GM19397 (cell line): ENCODE measurements around the gene ABCA7.
A peak's percentile ranks its signal among the peaks of the same experiment; 100 is the strongest.

ENCODE experiments used
- ATAC-seq: cut with Tn5 transposase; IDR thresholded peaks from one replicate; pipeline ENCODE4 v1.9.1; 2021; ENCODE audit warnings: mild to moderate bottlenecking, moderate library complexity; ENCODE audit not compliant: unreplicated experiment

ABCA7 gene

DNA sequence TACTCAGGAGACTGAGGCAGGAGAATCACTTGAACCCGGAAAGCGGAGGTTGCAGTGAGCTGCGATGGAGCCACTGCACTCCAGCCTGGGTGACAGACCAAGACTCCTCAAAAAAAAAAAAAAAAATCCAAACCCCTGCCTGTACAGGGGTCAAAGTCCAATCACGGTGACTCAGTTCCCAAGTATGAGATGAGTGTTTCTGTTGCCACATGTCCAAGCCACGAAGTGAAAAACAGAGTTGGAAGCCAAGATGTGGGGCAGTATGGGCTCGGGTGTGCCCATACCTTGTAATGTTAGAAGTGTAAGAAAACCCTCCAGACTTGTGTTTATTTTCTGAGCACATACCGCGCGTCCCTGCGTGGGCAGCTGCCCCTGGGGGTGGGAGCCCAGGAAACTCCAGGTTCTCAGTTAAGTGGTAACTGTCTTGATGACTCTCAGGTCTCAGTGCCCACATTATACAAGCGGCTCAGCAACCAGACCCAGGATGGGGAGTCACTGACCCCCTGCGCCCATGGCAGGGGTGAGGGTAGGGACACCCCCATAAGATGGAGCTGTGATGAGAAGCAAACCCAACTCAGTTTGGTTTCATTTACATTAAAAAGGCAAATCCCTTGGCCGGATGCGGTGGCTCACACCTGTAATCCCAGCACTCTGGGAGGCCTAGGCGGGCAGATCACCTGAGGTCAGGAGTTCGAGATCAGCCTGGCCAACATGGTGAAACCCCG lies 62.7 kb downstream of the ABCA7 start:
- ATAC-seq, result no peak

DNA sequence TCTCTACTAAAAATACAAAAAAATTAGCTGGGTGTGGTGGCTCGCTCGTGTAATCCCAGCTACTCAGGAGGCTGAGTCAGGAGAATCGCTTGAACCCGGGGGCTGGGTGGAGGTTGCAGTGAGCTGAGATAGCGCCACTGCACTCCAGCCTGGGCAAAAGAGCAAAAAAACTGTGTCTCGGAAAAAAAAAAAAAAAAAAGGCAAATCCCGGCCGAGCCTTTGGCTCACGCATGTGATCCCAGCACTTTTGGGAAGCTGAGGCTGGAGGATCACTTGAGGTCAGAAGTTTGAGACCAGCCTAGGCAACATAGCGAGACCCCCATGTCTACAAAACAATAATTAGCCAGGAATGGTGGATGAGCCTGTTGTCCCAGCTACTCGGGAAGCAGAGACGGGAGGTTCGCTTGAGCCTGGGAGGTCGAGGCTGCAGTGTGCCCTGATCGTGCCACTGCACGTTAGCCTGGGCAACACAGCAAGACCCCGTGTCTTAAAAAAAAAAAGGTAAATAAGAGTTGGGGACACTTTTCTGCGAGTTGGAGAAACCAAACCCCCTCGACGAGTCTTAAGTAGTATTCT lies 63.3 kb downstream of the ABCA7 start:
- ATAC-seq, result no peak

DNA sequence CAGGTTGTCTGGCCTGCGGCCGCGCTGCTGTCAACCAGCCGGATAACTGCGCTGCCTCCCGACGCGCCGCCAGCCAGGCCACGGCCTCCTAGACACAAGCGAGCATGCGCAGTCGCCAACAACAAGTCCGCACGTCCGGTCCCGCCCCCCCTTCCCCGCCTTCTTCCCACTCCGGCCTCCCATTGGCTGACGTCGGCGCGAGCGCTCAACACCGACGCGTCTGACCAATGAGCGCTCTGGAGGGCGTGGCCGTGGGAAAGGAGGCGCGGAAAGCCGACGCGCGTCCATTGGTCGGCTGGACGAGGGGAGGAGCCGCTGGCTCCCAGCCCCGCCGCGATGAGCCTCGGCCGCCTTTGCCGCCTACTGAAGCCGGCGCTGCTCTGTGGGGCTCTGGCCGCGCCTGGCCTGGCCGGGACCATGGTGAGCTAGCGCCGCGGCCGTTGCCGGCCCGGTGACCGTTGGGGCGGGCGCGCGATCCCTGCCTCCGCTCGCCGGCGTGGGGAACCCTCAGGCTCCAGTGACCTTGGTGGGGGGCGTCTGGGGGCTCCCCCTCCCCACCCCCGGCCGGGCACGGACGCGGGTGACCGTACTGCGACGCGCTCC lies 63.9 kb downstream of the ABCA7 start, which contains the start of gene GPX4:
Gene GPX4 (plus strand): TSS at position 287 of the 603 bp plus-strand sequence. CDS start 50 bp downstream, at position 337.
- peak; percentile 68 for ATAC-seq

DNA sequence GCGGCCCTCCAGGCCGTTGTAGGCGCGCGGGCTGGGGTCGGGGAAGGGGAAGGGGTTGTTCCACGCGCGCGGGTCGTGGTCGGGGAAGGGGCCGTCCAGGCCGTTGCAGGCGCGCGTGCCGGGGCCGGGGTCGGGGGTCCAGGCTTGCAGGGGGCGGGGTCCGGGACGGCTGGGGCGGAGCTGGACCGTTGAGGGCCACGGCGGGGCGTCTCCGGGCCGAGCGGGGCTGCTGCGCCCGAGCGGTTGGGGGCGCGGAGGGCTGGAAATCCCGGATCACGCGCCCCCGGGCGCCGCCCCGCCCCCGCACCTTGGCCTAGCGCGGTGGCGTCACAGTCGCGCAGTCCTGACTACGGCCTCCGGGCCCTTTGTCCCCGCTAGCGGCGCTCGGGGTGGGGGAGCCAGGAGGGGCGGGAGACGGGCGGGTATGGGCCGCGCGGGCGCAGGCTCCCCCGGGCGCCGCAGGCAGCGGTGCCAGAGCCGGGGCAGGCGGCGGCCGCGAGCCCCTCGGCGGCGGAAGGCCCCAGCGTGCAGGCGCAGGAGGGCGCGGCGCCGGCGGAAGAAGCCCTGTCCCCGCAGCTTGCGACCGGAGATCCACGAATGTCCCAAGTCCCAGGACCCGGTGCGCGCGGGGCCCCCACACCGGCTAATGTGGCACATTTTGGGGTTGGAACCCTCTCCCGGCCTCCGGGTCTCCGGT lies 64.6 kb downstream of the ABCA7 start:
- peak; percentile 41 for ATAC-seq

DNA sequence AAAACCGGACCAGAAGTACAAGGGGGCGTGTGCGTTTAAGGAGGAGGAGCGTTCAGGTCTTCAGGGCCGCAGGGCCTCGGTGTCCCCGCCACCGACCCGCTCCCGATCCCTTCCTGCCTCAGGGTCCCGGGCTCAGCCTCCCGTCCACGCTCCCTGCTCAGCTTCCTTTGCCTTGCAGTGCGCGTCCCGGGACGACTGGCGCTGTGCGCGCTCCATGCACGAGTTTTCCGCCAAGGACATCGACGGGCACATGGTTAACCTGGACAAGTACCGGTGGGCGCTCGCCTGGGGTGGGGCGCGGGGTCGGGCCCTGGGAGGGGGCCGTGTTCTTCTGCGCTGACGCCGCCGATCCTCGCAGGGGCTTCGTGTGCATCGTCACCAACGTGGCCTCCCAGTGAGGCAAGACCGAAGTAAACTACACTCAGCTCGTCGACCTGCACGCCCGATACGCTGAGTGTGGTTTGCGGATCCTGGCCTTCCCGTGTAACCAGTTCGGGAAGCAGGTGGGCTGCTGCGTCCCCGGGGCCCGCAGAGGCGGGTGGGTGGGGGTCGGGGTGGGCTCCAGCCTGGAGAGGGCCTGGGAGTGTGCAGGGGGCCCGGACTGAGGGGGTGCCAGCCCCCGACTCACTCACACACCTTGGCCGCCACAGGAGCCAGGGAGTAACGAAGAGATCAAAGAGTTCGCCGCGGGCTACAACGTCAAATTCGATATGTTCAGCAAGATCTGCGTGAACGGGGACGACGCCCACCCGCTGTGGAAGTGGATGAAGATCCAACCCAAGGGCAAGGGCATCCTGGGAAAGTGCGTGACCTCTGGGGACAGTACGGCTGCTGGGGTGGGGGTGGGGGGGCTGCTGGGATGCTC lies 65.3 kb downstream of the ABCA7 start:
- no peak for ATAC-seq

DNA sequence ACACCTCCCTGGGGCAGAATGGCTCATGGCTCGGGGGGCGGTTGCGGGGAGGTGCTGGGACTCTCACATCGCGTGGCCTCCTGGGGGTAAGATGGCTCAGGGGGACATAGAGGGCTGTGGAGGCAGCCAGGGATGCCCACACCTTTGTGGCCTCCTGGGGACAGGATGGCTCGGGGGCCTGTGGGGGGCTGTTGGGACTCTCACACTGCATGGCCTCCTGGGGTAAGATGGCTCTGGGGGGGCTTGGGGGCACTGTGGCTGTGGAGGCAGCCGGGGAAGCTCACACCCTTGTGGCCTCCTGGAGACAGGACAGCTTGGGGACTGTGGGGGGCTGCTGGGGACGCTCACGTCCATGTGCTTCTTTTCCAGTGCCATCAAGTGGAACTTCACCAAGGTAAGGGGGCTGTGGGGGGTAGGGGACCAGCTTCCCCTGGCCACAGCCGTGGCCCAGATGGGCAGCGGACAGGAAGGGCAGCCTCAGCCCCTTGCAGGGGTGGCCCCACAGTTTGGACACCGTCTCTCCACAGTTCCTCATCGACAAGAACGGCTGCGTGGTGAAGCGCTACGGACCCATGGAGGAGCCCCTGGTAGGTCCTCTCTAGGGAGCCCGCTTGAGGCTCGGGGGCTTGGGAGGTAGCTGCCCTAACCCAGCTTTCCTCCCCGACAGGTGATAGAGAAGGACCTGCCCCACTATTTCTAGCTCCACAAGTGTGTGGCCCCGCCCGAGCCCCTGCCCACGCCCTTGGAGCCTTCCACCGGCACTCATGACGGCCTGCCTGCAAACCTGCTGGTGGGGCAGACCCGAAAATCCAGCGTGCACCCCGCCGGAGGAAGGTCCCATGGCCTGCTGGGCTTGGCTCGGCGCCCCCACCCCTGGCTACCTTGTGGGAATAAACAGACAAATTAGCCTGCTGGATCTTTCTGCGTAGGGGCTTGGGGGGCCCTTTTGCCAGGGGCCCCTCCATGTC lies 66.2 kb downstream of the ABCA7 start:
- no peak for ATAC-seq

DNA sequence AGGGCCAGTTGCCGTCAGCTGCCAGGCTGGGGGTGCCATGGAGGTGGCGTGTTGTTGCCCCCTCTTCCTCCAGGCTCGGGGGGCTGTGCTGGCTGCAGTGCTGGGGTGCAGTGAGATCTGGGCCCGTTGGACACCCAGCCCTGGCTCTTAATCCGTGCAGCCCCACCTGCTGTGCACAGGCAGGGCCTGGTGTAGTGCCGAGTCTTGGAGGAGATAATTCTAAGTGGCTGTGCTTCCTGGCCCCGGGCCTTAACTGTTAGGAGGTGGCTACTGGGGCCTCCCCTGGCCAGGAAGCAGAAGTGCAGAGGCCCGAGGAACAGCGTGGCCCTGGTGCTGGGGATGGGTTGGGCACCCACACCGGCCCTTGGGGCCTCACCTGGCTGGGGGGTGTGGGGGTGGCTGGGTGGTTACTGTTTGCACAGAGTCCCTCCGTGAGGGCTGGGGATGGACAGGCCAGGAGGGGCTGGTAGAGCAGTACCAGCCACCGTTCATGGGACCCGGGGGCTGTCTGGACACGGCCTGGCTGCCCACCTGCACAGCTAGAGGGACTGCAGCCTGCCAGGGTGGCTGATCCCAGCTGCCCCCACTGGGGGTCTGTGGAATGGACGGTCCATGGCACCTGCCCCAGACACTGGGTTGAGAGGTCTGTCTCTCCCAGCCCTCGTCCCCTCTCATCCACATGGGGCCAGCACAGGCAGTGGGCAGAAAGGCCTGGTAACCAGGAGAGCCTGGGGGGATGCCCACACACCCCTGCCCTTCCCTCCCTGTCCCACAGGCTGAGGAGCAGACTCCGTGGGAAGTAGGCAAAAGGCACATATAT lies 67.1 kb downstream of the ABCA7 start:
- no peak for ATAC-seq

DNA sequence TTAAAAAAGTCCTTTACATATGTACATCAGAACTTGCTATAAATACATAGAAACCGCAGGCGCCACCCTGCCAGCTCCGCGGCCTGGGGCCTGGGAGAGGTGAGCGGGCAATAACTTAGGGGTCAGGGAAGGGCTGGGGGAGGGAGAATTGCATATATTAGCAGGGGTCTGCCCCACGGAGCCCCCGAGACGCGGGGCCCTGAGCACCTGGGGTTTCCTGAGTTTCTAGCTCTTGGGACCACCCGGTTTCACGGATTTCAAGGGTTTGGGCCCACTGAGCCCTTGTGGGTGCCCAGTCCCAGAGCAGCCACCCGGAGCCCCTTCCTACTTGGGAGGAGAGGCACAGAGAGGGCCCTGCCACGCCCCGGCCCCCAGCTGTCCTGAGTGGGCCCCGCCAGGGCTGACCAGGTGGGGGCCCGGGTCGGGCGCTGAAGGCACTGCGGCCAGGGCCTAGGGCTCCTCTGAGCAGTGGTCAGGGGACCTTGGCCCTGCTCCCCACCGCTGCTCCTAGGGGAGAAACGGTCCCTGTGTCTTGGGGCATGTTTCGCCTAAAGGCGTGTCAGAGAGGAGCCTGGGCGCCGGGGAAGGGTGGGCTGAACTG lies 67.9 kb downstream of the ABCA7 start:
- ATAC-seq, result no peak

DNA sequence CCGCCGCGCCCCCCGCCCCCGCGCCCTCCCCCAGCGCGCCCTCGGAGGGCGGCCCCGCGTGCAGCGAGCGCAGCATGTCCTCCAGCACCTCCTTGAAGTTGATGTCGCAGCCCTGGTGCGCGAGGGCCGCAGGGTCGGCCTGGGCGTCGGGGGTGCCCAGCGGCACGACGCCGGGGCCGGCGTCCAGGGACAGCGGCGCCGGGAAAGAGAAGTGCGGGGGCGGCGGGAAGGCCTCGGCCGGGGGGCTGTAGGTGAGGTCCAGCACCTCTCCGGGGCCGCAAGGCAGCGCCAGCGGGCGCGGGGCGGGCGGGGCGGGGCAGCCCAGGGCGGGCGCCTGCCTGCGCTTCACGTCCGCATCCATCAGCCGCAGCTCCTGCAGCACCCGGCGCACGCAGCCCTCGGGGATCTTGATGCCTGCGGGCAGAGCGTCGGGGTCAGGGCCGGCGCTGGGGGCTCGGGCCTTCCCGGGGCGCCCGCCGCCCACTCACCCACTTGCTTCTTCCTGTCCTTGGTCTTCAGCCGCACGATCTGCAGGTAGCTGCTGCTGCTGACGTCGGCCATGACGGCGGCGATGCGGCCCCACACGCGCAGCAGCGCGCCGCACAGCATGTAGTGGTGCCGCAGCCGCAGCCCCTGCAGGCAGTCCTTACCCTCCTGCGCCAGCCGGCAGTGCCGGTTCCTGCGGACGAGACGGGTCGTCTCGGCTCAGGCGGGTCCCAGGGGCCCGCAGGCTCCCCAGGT lies 68.6 kb downstream of the ABCA7 start:
- no peak for ATAC-seq

DNA sequence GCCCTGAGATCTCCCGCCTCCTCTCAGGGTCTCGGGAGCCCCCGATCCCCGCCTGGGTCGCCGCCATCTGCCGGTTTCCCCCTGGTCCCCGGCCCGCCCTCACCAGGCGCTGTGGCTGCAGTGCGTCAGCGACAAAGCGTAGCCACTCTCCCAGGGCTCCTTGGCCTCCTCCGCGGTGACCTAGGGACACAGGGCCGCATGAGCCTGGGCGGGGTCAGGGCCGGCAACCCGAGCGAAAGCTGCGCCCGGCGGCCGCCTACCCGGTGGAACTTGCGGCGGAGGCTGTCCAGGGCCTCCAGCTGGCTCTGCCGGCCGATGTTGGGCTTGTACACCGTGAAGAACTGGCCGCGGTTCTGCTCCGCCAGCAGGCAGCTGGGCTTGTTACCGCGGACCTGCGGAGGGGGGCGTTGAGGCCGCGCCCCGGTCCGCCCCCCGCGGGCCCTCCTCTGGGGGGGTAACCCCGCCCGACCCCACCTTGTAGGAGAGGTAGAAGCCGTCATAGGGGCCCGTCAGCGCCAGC lies 69.2 kb downstream of the ABCA7 start:
- ATAC-seq, result no peak

DNA sequence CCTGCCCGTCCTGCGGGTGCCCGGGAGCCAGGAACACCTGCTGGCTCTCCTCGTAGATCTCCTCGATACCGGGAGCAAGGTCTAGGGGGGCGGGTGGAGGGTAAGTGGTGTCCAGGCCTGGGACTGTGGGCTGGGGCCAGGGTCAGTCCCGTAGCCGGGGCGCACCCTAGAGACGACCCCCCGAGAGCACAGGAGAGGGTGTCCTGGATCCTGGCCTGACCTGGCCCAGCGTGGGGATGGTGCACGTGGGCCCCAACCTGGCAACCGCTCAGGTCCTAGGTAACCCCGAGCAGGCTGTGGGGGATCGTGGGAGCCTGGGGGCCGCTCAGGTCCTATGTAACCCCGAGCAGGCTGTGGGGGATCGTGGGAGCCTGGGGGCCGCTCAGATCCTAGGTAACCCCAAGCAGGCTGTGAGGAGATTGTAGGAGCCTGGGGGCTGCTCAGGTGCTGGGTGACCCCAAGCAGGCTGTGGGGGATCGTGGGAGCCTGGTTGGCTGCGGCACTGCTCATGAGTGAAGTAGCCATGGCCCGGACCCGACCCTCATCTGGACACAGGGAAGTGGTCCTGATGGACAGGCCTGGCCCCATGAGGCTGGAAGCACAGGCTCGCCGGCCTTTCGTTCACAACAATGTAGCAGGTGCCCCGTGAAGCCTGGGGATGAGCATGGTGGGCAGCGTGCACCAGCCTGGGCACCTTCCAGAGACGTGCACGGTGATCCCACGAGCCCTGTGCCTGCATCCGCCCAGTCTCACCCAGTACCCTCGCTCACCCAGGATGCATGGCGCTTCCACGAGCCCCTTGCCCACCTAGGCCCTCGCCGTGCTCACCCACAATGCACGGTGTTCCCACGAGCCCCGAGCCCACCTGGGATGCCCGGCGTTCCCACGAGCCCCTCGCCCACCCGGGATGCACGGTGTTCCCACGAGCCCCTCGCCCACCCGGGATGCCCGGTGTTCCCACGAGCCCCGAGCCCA lies 70.1 kb downstream of the ABCA7 start:
- no peak for ATAC-seq

DNA sequence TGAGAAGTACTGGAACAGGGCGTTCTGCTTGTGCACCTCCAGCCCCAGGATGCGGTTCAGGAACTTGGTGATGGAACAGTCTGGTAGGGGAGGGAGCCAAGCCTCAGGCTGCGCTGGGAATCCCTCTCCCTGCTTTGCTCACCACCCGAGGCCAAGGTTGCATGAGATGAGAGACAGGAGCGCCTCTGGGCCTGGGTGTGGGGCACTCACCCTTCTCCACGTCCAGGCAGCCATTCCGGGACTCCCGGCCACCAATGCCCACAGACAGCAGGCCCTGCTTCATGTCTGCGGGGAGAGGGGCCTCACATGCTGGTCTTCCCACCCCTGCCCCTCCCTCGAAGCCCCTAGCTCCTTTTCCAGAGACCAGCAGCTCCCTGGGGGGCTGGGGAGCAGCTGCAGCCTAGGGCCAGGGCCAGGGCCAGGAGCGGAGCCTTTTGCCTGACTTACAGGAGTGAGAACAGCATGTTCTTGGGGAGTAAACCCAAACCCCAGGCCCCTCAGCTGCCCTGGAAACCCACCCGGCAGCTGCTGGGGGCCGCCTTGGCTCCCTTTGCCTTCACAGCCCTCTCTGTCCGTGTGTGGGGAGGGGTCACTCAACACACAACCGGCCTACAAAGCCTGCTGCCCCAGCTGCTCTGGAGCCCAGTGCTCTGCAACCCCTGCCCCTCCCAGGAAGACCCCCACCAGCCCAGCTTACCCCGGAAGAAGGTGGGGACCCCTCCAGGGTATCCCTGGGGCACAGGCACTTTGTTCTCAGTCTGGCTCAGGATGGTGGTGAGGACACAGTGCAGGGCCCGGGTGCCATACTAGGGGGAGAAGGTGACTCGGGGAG lies 71.1 kb downstream of the ABCA7 start:
- no peak for ATAC-seq

DNA sequence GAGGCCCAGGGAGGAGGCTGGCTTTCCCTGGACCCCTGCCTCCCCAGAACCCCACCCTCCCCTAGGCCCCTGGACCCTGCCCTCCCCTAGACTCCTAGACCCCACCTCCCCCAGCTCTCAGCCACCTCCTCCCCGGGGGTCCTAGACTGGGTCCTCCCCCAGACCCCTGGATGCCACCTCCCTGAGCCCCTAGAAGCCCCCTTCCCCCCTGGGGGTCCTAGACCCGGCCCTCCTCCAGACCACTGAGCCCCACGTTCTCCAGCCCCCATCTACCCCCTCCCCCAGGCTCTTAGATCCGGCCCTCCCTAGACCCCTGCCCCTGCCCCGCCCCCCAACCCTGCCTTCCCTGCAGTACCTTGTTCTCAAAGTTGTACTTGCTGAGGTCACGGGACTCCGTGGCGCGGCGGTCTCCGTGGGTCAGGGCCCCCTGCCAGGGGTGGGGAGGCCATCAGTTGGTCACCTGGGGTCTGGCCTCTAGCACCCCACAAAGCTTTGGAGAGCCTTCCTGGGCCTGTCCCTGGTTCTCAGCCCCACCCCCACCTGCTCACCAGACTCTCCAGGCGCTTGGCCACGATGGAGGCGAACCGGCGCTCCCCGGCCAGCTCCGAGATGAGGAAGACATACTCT lies 71.8 kb downstream of the ABCA7 start:
- no peak for ATAC-seq

DNA sequence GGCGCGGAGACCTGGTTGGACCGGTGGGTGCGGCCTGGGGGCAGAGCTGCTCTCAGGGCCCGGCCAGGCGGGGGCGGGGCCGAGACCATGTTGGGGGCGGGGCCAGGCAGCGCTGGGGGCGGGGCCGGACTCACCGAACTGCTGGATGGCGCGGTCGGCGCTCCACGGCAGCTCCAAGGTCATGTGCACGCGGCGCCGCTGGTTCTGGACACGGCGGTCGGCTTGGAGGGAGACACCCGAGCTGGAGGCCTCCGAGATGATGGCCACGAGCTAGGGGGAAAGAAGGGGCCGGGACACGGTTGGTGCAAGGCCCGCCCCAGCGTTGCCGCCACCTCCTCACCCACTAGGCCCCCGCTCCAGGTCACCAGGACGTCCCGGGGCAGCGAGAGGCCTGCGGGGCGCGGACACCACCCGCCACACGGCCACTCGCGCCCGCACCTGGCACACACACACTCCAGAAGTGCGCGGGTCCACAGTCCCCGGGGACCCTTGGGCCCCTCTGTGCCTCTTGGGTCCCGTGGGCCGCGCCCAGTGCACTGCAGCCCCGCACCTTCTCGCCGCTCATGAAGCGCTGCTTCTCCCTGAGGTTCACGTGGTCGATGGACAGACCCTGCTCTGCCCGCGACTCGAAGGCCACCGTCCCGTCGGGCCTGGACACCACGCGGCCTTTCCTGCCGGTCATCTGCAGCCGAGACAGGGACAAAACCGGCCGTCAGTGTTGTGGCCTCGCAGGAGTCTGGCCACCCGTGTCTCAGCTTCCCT lies 72.5 kb downstream of the ABCA7 start:
- ATAC-seq, result no peak
